HepG2 (cell line): ENCODE data around the gene TUBB4B. TPM values are rescaled to one million over a fixed set of nuclear protein-coding genes. Genes with fewer than 3 reads are reported as not detected.
A peak's percentile ranks its signal among the peaks of the same experiment; 100 is the strongest.

Experiments used
- ATF3 ChIP-seq: sonication (generic); formaldehyde crosslinking; IDR thresholded peaks from 2 replicates; pipeline ENCODE4 v1.4.0; 2020; ENCODE audit warnings: missing genetic modification reagents
- CREM ChIP-seq, 2 experiments: sonication (generic) in 1 of 2; formaldehyde crosslinking in 1 of 2; IDR thresholded peaks; 2 replicates each; pipeline versions ENCODE4 v1.4.0 to v1.6.1; 2016 to 2020; ENCODE audit warnings: antibody characterized with exemption in 1 of 2, mild to moderate bottlenecking in 1 of 2, missing genetic modification reagents in 1 of 2
- FOXO4 ChIP-seq: sonication (generic); formaldehyde crosslinking; conservative IDR thresholded peaks from 2 replicates; pipeline ENCODE4 v1.8.1; 2023; ENCODE audit warnings: missing genetic modification reagents
- IKZF4 ChIP-seq: sonication (generic); formaldehyde crosslinking; IDR thresholded peaks from 2 replicates; pipeline ENCODE4 v1.5.1; 2020; ENCODE audit warnings: borderline replicate concordance, mild to moderate bottlenecking, low read depth, missing genetic modification reagents; ENCODE audit errors: not compliant biosample characterization
- NFIB ChIP-seq: sonication (generic); formaldehyde crosslinking; IDR thresholded peaks from 2 replicates; pipeline ENCODE4 v1.9.0; 2021; ENCODE audit warnings: missing genetic modification reagents, mild to moderate bottlenecking, borderline replicate concordance
- ZFP1 ChIP-seq: IDR thresholded peaks from 2 replicates; pipeline ENCODE4 v1.6.1; 2016
- ZNF136 ChIP-seq: sonication (generic); formaldehyde crosslinking; IDR thresholded peaks from 2 replicates; pipeline ENCODE4 v1.8.1; 2022; ENCODE audit warnings: low read depth, mild to moderate bottlenecking, moderate library complexity, missing genetic modification reagents
- ZNF329 ChIP-seq: sonication (generic); formaldehyde crosslinking; IDR thresholded peaks from 2 replicates; pipeline ENCODE4 v1.9.0; 2021; ENCODE audit warnings: low read depth, mild to moderate bottlenecking, missing genetic modification reagents
- ZNF460 ChIP-seq: sonication (generic); formaldehyde crosslinking; IDR thresholded peaks from 2 replicates; pipeline ENCODE4 v1.5.1; 2020; ENCODE audit warnings: missing genetic modification reagents, mild to moderate bottlenecking, borderline replicate concordance
- ZNF598 ChIP-seq: sonication (generic); formaldehyde crosslinking; IDR thresholded peaks from 2 replicates; pipeline ENCODE4 v1.5.1; 2020; ENCODE audit warnings: mild to moderate bottlenecking, missing genetic modification reagents, borderline replicate concordance
- ZNF768 ChIP-seq: sonication (generic); formaldehyde crosslinking; IDR thresholded peaks from 2 replicates; pipeline ENCODE4 v1.4.0; 2020; ENCODE audit warnings: missing genetic modification reagents
- polyA plus RNA-seq, 8 experiments: library from polyadenylated mRNA; depleted of rRNA in 3 of 8; stranded (reverse) in 7 of 8; unstranded in 1 of 8; fragments of >200 nt; fragmentation: Illumina TruSeq in 4 of 8; extraction: Trizol in 4 of 8; gene quantifications; 2 replicates each; pipeline versions ENCODE4 v1.2.1 to v1.2.3, GENCODE V29; 2011 to 2016; ENCODE audit warnings: low read depth in 4 of 8, missing spikeins in 1 of 8, mixed read lengths in 1 of 8; ENCODE audit not compliant: insufficient read depth in 1 of 8
- total RNA-seq, 5 experiments: library from RNA; depleted of rRNA; stranded (reverse); fragments of >200 nt; fragmentation: Illumina TruSeq; extraction: Trizol; gene quantifications; 2 replicates each; pipeline ENCODE4 v1.2.3, GENCODE V29; 2016; ENCODE audit warnings: low read depth in 1 of 5
- TF ChIP-seq, protein P1 (sequence below): sonication (generic); formaldehyde crosslinking; IDR thresholded peaks from 2 replicates; pipeline ENCODE4 v1.4.0; 2020; ENCODE audit warnings: missing genetic modification reagents
- TF ChIP-seq, protein P2 (sequence below): sonication (generic); formaldehyde crosslinking; IDR thresholded peaks from 2 replicates; pipeline ENCODE4 v1.5.1; 2020; ENCODE audit warnings: mild to moderate bottlenecking, missing genetic modification reagents, moderate library complexity
- TF ChIP-seq, protein P3 (sequence below): sonication (generic); formaldehyde crosslinking; IDR thresholded peaks from 2 replicates; pipeline ENCODE4 v1.5.1; 2020; ENCODE audit warnings: mild to moderate bottlenecking, missing genetic modification reagents, borderline replicate concordance
- TF ChIP-seq, protein P4 (sequence below): sonication (generic); formaldehyde crosslinking; IDR thresholded peaks from 2 replicates; pipeline ENCODE4 v1.5.0; 2020; ENCODE audit warnings: mild to moderate bottlenecking, missing genetic modification reagents, moderate library complexity

The TUBB4B gene
- total and polyA plus RNA-seq, 2 of the 13 experiments (the other 11 are each of a cell fraction or from before 2014, with no cell fraction given) = 182 to 412 TPM

- TF ChIP-seq, protein P1, sequence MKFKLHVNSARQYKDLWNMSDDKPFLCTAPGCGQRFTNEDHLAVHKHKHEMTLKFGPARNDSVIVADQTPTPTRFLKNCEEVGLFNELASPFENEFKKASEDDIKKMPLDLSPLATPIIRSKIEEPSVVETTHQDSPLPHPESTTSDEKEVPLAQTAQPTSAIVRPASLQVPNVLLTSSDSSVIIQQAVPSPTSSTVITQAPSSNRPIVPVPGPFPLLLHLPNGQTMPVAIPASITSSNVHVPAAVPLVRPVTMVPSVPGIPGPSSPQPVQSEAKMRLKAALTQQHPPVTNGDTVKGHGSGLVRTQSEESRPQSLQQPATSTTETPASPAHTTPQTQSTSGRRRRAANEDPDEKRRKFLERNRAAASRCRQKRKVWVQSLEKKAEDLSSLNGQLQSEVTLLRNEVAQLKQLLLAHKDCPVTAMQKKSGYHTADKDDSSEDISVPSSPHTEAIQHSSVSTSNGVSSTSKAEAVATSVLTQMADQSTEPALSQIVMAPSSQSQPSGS (CRISPR knock-in tag) = peak; percentile 65
- TF ChIP-seq ZNF329 (CRISPR knock-in tag) (no peak), CREM (IDR thresholded peaks at IDR 0.05) (0 out of 2 replicates have a peak, but pooled peaks have one; percentile 26), CREM (CRISPR knock-in tag; IDR thresholded peaks at IDR 0.05) (no peak), IKZF4 (peak; percentile 63), NFIB (CRISPR knock-in tag) (no peak), FOXO4 (CRISPR knock-in tag) (peak; percentile 94; the same call in 1 of the 2 replicates), ZNF460 (CRISPR knock-in tag) (peak; percentile 71), ZNF136 (CRISPR knock-in tag) (0 out of 2 replicates have a peak, but pooled peaks have one; percentile 34), ATF3 (no peak), ZNF768 (CRISPR knock-in tag) (peak; percentile 44; the same call in 1 of the 2 replicates), ZFP1 (CRISPR knock-in tag) (0 out of 2 replicates have a peak, but pooled peaks have one; percentile 16), ZNF598 (CRISPR knock-in tag) (no peak)
- TF ChIP-seq, protein P2, sequence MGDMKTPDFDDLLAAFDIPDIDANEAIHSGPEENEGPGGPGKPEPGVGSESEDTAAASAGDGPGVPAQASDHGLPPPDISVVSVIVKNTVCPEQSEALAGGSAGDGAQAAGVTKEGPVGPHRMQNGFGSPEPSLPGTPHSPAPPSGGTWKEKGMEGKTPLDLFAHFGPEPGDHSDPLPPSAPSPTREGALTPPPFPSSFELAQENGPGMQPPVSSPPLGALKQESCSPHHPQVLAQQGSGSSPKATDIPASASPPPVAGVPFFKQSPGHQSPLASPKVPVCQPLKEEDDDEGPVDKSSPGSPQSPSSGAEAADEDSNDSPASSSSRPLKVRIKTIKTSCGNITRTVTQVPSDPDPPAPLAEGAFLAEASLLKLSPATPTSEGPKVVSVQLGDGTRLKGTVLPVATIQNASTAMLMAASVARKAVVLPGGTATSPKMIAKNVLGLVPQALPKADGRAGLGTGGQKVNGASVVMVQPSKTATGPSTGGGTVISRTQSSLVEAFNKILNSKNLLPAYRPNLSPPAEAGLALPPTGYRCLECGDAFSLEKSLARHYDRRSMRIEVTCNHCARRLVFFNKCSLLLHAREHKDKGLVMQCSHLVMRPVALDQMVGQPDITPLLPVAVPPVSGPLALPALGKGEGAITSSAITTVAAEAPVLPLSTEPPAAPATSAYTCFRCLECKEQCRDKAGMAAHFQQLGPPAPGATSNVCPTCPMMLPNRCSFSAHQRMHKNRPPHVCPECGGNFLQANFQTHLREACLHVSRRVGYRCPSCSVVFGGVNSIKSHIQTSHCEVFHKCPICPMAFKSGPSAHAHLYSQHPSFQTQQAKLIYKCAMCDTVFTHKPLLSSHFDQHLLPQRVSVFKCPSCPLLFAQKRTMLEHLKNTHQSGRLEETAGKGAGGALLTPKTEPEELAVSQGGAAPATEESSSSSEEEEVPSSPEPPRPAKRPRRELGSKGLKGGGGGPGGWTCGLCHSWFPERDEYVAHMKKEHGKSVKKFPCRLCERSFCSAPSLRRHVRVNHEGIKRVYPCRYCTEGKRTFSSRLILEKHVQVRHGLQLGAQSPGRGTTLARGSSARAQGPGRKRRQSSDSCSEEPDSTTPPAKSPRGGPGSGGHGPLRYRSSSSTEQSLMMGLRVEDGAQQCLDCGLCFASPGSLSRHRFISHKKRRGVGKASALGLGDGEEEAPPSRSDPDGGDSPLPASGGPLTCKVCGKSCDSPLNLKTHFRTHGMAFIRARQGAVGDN (CRISPR knock-in tag) = peak; percentile 89
- TF ChIP-seq, protein P3, sequence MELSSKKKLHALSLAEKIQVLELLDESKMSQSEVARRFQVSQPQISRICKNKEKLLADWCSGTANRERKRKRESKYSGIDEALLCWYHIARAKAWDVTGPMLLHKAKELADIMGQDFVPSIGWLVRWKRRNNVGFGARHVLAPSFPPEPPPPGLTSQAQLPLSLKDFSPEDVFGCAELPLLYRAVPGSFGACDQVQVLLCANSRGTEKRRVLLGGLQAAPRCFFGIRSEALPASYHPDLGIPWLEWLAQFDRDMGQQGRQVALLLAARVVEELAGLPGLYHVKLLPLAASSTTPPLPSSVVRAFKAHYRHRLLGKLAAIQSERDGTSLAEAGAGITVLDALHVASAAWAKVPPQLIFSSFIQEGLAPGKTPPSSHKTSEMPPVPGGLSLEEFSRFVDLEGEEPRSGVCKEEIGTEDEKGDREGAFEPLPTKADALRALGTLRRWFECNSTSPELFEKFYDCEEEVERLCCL = 0 out of 2 replicates have a peak, but pooled peaks have one; percentile 28
- TF ChIP-seq, protein P4, sequence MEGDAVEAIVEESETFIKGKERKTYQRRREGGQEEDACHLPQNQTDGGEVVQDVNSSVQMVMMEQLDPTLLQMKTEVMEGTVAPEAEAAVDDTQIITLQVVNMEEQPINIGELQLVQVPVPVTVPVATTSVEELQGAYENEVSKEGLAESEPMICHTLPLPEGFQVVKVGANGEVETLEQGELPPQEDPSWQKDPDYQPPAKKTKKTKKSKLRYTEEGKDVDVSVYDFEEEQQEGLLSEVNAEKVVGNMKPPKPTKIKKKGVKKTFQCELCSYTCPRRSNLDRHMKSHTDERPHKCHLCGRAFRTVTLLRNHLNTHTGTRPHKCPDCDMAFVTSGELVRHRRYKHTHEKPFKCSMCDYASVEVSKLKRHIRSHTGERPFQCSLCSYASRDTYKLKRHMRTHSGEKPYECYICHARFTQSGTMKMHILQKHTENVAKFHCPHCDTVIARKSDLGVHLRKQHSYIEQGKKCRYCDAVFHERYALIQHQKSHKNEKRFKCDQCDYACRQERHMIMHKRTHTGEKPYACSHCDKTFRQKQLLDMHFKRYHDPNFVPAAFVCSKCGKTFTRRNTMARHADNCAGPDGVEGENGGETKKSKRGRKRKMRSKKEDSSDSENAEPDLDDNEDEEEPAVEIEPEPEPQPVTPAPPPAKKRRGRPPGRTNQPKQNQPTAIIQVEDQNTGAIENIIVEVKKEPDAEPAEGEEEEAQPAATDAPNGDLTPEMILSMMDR (CRISPR knock-in tag) = peak; percentile 83
These were observed 36.4 kb downstream of the TUBB4B start, which contains the start of gene TOR4A (continued) for GRCh38 chr9:137277329-137278041.
